Measurements from ENCODE around the gene MTRF1.
"Not testable (repeated sequence)": the region's sequence is repeated elsewhere in the genome, so short reads cannot be mapped to it uniquely, and the experiment has no call there.

Gene MTRF1

DNA sequence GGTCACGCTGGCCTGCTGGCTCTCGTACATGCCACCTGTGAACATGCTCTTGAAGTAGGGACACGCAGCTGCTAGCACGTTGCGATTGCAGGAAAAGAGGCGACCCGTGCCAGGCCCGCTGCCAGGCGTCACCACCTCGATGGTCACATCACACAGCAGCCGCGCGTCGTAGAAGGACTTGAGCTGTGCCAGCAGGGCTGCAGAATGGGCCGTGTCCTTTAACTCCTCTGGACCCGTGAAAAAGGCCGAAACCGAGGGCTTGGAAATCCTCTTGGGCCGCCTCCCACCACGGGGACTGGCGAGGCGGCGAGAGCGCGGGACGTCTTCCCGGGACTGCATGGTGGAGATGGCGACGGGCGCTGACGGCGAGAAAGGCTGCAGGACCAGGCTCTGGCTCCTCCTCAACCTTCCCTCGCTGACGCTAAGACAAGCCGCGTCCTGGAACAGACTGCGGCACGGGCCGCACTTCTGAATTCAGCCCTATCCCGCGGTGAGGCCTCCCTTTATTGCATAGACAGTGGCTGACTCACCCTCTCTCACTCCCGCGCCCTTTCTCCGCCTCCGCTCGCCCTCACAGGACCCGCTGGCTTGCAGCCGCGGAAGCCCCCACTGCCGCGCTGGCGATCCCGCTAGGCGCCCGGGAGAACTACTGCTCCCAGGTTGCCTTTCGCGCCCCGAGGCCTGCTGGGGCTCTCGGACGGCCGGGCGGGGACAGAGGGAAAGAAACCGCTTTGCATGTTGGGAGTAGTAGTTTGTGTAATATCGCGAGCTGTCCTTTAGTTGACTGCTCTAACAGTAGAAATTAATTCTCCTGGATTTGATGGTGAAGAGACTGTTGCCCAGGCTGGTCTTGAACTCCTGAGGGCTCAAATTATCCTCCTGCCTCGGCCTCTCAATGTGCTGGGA, 69.2 kb downstream of the MTRF1 start, which contains the start of gene KBTBD7:
TSS of gene KBTBD7 (minus strand) at position 651 of the 906 bp plus-strand sequence. CDS start at position 339, 312 bp downstream.
- Histone ChIP-seq H3K9ac (ENCODE audit: low read length) (peak within 1 kb of the TSS; percentile 89), H3K9me3 (ENCODE audit: control insufficient read depth, low read length) (no peaks in the 10 kb centered on the region)

DNA sequence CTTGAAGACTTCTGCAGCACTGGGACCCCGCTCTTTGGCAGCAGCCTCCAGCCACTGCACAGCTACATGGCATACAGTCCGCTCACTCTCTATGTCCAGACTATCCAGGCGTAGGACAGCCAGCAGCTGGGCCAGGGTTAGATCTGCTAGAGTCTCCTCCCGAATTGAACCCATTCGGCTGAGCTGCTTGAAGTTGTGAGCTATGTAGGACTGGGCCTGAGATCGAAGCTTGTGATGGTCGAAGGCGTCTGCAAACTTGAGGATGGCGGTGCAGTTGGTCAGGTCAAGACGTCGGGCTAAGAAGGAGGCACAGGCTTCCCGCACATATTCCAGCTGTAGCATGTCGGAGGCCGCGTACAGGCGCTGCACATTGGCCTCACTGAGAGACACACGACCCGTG, 69.9 kb downstream of the MTRF1 start:
- Histone ChIP-seq H3K9ac (ENCODE audit: low read length) (no peak overlapping the region), H3K4me3 (ENCODE audit: low read length) (peak overlapping the region; percentile 86), H3K36me3 (ENCODE audit: control insufficient read depth, insufficient read depth, low read length, severe bottlenecking) (no peaks in the 10 kb centered on the region), H3K4me1 (ENCODE audit: control insufficient read depth, insufficient read depth, low read length) (peaks cover 35% of the 10 kb centered on the region), H3K27me3 (replicated peaks; ENCODE audit: control insufficient read depth, insufficient read depth, low read length) (no peaks in the 10 kb centered on the region), H3K9me3 (ENCODE audit: control insufficient read depth, low read length) (no peaks in the 10 kb centered on the region)
- DNase-seq (ENCODE audit: low read depth) = no peak

More for the DNA sequence above, 69.2 kb downstream of the MTRF1 start, which contains the start of gene KBTBD7:
- Histone ChIP-seq H3K4me3 (ENCODE audit: low read length) (peak within 1 kb of the TSS; percentile 86), H3K36me3 (ENCODE audit: control insufficient read depth, insufficient read depth, low read length, severe bottlenecking) (no peaks in the 10 kb centered on the region), H3K27me3 (replicated peaks; ENCODE audit: control insufficient read depth, insufficient read depth, low read length) (no peaks in the 10 kb centered on the region), H3K4me1 (ENCODE audit: control insufficient read depth, insufficient read depth, low read length) (peaks cover 33% of the 10 kb centered on the region)
- DNase-seq (ENCODE audit: low read depth) = peak; percentile 97

GRCh38 chr13:41188584-41188983, 74.8 kb downstream of the MTRF1 start:
- no peaks in the 10 kb centered on the region for H3K36me3 ChIP-seq (ENCODE audit: control insufficient read depth, insufficient read depth, low read length, severe bottlenecking)
- DNase-seq (ENCODE audit: low read depth) = peak; percentile 47
- H3K4me1 ChIP-seq (ENCODE audit: control insufficient read depth, insufficient read depth, low read length) = peaks cover 35% of the 10 kb centered on the region
- no peak overlapping the region for H3K4me3 ChIP-seq (ENCODE audit: low read length)
- no peaks in the 10 kb centered on the region for H3K9me3 ChIP-seq (ENCODE audit: control insufficient read depth, low read length)
- H3K9ac ChIP-seq (ENCODE audit: low read length) = no peak overlapping the region
- no peaks in the 10 kb centered on the region for H3K27me3 ChIP-seq (replicated peaks; ENCODE audit: control insufficient read depth, insufficient read depth, low read length)

GRCh38 chr13:41186481-41186880, 76.9 kb downstream of the MTRF1 start:
- no peaks in the 10 kb centered on the region for H3K36me3 ChIP-seq (ENCODE audit: control insufficient read depth, insufficient read depth, low read length, severe bottlenecking)
- no peaks in the 10 kb centered on the region for H3K27me3 ChIP-seq (replicated peaks; ENCODE audit: control insufficient read depth, insufficient read depth, low read length)
- H3K4me1 ChIP-seq (ENCODE audit: control insufficient read depth, insufficient read depth, low read length) = peaks cover 17% of the 10 kb centered on the region
- H3K9me3 ChIP-seq (ENCODE audit: control insufficient read depth, low read length) = no peaks in the 10 kb centered on the region
- no peak for DNase-seq (ENCODE audit: low read depth)
- H3K9ac ChIP-seq (ENCODE audit: low read length) = no peak overlapping the region
- no peak overlapping the region for H3K4me3 ChIP-seq (ENCODE audit: low read length)

- Histone ChIP-seq H3K9me3 (ENCODE audit: control insufficient read depth, low read length) (no peaks in the 10 kb centered on the region), H3K9ac (ENCODE audit: low read length) (no peak overlapping the region), H3K4me1 (ENCODE audit: control insufficient read depth, insufficient read depth, low read length) (peaks cover 23% of the 10 kb centered on the region), H3K36me3 (ENCODE audit: control insufficient read depth, insufficient read depth, low read length, severe bottlenecking) (no peaks in the 10 kb centered on the region), H3K27me3 (replicated peaks; ENCODE audit: control insufficient read depth, insufficient read depth, low read length) (no peaks in the 10 kb centered on the region), H3K4me3 (ENCODE audit: low read length) (no peak overlapping the region)
- DNase-seq (ENCODE audit: low read depth) = no peak
Observed at GRCh38 chr13:41182231-41182630, 81.1 kb downstream of the MTRF1 start.

GRCh38 chr13:41179593-41180250, 83.7 kb downstream of the MTRF1 start:
- peak; percentile 69 for DNase-seq (ENCODE audit: low read depth)
- H3K36me3 ChIP-seq (ENCODE audit: control insufficient read depth, insufficient read depth, low read length, severe bottlenecking) = no peaks in the 10 kb centered on the region
- no peaks in the 10 kb centered on the region for H3K27me3 ChIP-seq (replicated peaks; ENCODE audit: control insufficient read depth, insufficient read depth, low read length)
- H3K4me1 ChIP-seq (ENCODE audit: control insufficient read depth, insufficient read depth, low read length) = peaks cover 23% of the 10 kb centered on the region
- H3K9me3 ChIP-seq (ENCODE audit: control insufficient read depth, low read length) = peaks cover 4% of the 10 kb centered on the region
- H3K4me3 ChIP-seq (ENCODE audit: low read length) = no peak overlapping the region
- no peak overlapping the region for H3K9ac ChIP-seq (ENCODE audit: low read length)

- no peaks in the 10 kb centered on the region for H3K27me3 ChIP-seq (replicated peaks; ENCODE audit: control insufficient read depth, insufficient read depth, low read length)
- peaks cover 4% of the 10 kb centered on the region for H3K9me3 ChIP-seq (ENCODE audit: control insufficient read depth, low read length)
- H3K9ac ChIP-seq (ENCODE audit: low read length) = no peak overlapping the region
- H3K4me1 ChIP-seq (ENCODE audit: control insufficient read depth, insufficient read depth, low read length) = peaks cover 23% of the 10 kb centered on the region
- no peak overlapping the region for H3K4me3 ChIP-seq (ENCODE audit: low read length)
- DNase-seq (ENCODE audit: low read depth) = peak; percentile 27
- no peaks in the 10 kb centered on the region for H3K36me3 ChIP-seq (ENCODE audit: control insufficient read depth, insufficient read depth, low read length, severe bottlenecking)
Observed at GRCh38 chr13:41178040-41178439, 85.3 kb downstream of the MTRF1 start.

DNA sequence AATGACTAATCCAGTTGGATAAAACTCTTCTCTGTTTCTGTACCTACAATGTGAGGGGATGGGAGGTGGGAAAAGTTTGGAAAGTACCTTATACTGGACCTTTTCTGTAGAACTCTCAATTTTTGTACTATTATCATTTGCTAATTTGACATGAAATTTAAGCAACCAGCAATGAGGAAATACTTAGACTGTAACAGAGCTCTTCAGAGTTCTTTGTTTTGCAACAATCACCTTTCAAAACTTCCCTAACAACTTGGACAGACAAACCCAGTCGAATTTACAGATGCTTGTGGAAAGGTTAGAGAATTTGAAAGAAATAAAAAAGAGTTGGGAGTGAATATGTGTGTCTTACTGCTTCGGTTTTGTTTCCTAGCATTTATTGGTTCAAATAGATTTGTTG, 85.8 kb downstream of the MTRF1 start:
- Histone ChIP-seq H3K9me3 (ENCODE audit: control insufficient read depth, low read length) (peaks cover 4% of the 10 kb centered on the region), H3K4me3 (ENCODE audit: low read length) (no peak overlapping the region), H3K9ac (ENCODE audit: low read length) (no peak overlapping the region), H3K27me3 (replicated peaks; ENCODE audit: control insufficient read depth, insufficient read depth, low read length) (no peaks in the 10 kb centered on the region), H3K36me3 (ENCODE audit: control insufficient read depth, insufficient read depth, low read length, severe bottlenecking) (no peaks in the 10 kb centered on the region), H3K4me1 (ENCODE audit: control insufficient read depth, insufficient read depth, low read length) (peaks cover 23% of the 10 kb centered on the region)
- DNase-seq (ENCODE audit: low read depth) = peak; percentile 63

DNA sequence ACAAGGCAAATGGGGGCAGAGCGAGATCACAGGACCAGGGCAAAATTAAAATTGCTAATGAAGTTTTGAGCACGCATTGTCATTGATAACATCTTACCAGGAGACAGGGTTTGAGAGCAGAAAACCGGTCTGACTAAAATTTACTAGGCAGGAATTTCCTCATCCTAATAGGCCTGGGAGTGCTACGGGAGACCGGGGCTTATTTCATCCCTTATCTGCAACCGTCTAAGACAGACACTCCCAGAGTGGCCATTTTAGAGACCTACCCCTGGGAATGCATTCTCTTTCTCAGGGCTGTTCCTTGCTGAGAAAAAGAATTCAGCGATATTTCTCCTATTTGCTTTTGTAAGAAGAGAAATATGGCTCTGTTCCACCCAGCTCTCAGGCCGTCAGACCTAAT, 87.8 kb downstream of the MTRF1 start:
- not testable (repeated sequence) for H3K9ac ChIP-seq (ENCODE audit: low read length); H3K4me3 ChIP-seq (ENCODE audit: low read length); H3K36me3 ChIP-seq (ENCODE audit: control insufficient read depth, insufficient read depth, low read length, severe bottlenecking); H3K9me3 ChIP-seq (ENCODE audit: control insufficient read depth, low read length); H3K27me3 ChIP-seq (replicated peaks; ENCODE audit: control insufficient read depth, insufficient read depth, low read length); DNase-seq (ENCODE audit: low read depth)
- H3K4me1 ChIP-seq (ENCODE audit: control insufficient read depth, insufficient read depth, low read length) = peaks cover 23% of the 10 kb centered on the region

Measured in adipocyte (in vitro differentiated cells).